Stimulated activated CD4-positive, alpha-beta T cell treated with anti-CD3 and anti-CD28 coated beads, Interleukin-12 subunit alpha, Interleukin-12 subunit beta, amount 100 ng/mL, for 48 hours (primary cell): ENCODE data around the gene ARHGAP9.
"Not testable (repeated sequence)": the region's sequence is repeated elsewhere in the genome, so short reads cannot be mapped to it uniquely, and the experiment has no call there.

Source experiments
- DNase-seq, 3 donors: peaks; one replicate each; pipeline ENCODE4 v3.0.0-alpha.2; 2020; ENCODE audit warnings: low read depth in 2 of 3, low spot score in 1 of 3

Gene ARHGAP9

GRCh38 chr12:57439762-57440266 lies 39.9 kb downstream of the ARHGAP9 start:
- no peak for DNase-seq

- DNase-seq, result no peak
Observed at GRCh38 chr12:57438400-57438799, 41.3 kb downstream of the ARHGAP9 start.

- DNase-seq, result no peak
Observed at GRCh38 chr12:57435293-57435692, 44.4 kb downstream of the ARHGAP9 start.

- DNase-seq, result no peak
Observed at GRCh38 chr12:57434517-57435223, 45.0 kb downstream of the ARHGAP9 start, which contains the start of gene INHBC. INHBC (plus strand) TSS chr12:57434784; CDS start chr12:57434887, 103 bp downstream.

- DNase-seq, result no peak
Observed at GRCh38 chr12:57433370-57433769, 46.3 kb downstream of the ARHGAP9 start.

GRCh38 chr12:57431654-57432188 lies 47.9 kb downstream of the ARHGAP9 start:
- no peak for DNase-seq

GRCh38 chr12:57430931-57431566 lies 48.6 kb downstream of the ARHGAP9 start, which contains the start of gene R3HDM2:
R3HDM2 (minus strand) TSS chr12:57431043; CDS start chr12:57310428, 120,615 bp downstream.
- DNase-seq, result peak; percentile 94 to 95 (median 94)

GRCh38 chr12:57430112-57430930 lies 49.3 kb downstream of the ARHGAP9 start:
- peak in 2 of 3 donors; percentile 9 to 42 for DNase-seq

- no peak for DNase-seq
Observed at GRCh38 chr12:57429473-57430111, 50.1 kb downstream of the ARHGAP9 start.

GRCh38 chr12:57428965-57429364 lies 50.7 kb downstream of the ARHGAP9 start:
- no peak for DNase-seq

GRCh38 chr12:57426948-57427347 lies 52.7 kb downstream of the ARHGAP9 start:
- DNase-seq, result not testable (repeated sequence)
